Effector CD8-positive, alpha-beta T cell (primary cell): ENCODE measurements around the gene ZBTB9.
A peak's percentile ranks its signal among the peaks of the same experiment; 100 is the strongest.

Experiments used
- DNase-seq: peaks from one replicate; lab custom pipeline; 2025; lab: John Stamatoyannopoulos, UW

The ZBTB9 gene

GRCh38 chr6:33418690-33419291 is 35.6 kb upstream of the ZBTB9 start:
- DNase-seq = peak; percentile 23

- no peak for DNase-seq
These were observed 34.5 kb upstream of the ZBTB9 start, which contains the start of gene SYNGAP1 for GRCh38 chr6:33419580-33420490. Gene SYNGAP1 (plus strand): TSS chr6:33420065. CDS start chr6:33420265, 200 bp downstream.

- DNase-seq = no peak
These were observed 33.7 kb upstream of the ZBTB9 start for GRCh38 chr6:33420491-33421343.

- DNase-seq = no peak
These were observed 33.1 kb upstream of the ZBTB9 start for GRCh38 chr6:33421344-33421643.

GRCh38 chr6:33423777-33424176 is 30.6 kb upstream of the ZBTB9 start:
- DNase-seq = no peak

GRCh38 chr6:33424855-33425667 is 29.3 kb upstream of the ZBTB9 start:
- no peak for DNase-seq

- DNase-seq = peak; percentile 79
These were observed 28.5 kb upstream of the ZBTB9 start for GRCh38 chr6:33425668-33426577.

GRCh38 chr6:33426590-33427511 is 27.5 kb upstream of the ZBTB9 start:
- peak; percentile 49 for DNase-seq

GRCh38 chr6:33427585-33428223 is 26.7 kb upstream of the ZBTB9 start:
- DNase-seq = peak; percentile 59

- no peak for DNase-seq
These were observed 26.0 kb upstream of the ZBTB9 start for GRCh38 chr6:33428224-33428965.

GRCh38 chr6:33428966-33429749 is 25.2 kb upstream of the ZBTB9 start:
- no peak for DNase-seq

GRCh38 chr6:33429750-33430052 is 24.7 kb upstream of the ZBTB9 start:
- no peak for DNase-seq

- no peak for DNase-seq
These were observed 24.0 kb upstream of the ZBTB9 start for GRCh38 chr6:33430334-33430733.

GRCh38 chr6:33430991-33431879 is 23.1 kb upstream of the ZBTB9 start:
- peak; percentile 80 for DNase-seq

GRCh38 chr6:33431880-33432541 is 22.4 kb upstream of the ZBTB9 start:
- DNase-seq = no peak

GRCh38 chr6:33432546-33432945 is 21.8 kb upstream of the ZBTB9 start:
- no peak for DNase-seq
